HG03280 (cell line): ENCODE results near the gene SCYGR2.

Source experiments
- ATAC-seq: cut with Tn5 transposase; IDR thresholded peaks from one replicate; pipeline ENCODE4 v1.9.1; 2021; ENCODE audit warnings: mild to moderate bottlenecking, moderate library complexity; ENCODE audit not compliant: unreplicated experiment

SCYGR2 gene

GRCh38 chr2:227612546-227613271 is 14.0 kb downstream of the SCYGR2 start:
- no peak for ATAC-seq

- no peak for ATAC-seq
Measured at GRCh38 chr2:227613272-227613660, 14.6 kb downstream of the SCYGR2 start.

DNA sequence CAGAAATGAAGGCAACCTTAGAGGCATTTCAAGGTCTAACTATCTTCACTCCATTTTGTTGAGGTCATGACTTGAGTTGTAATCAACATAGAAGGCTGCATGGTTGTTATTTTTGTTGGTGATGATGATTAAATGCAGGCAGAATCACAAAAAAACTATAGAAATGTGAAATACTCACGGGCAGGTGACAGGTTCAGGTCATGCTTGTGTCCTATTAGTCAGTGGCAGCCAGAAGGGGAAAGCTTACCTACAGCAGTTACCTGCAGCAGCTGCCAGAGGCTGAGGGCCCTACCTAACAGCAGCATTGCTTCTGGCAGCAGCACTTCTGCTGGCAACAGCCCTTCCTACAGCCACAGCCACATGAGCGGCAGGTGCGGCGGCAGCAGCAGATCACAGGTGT is 15.6 kb downstream of the SCYGR2 start:
- no peak for ATAC-seq

DNA sequence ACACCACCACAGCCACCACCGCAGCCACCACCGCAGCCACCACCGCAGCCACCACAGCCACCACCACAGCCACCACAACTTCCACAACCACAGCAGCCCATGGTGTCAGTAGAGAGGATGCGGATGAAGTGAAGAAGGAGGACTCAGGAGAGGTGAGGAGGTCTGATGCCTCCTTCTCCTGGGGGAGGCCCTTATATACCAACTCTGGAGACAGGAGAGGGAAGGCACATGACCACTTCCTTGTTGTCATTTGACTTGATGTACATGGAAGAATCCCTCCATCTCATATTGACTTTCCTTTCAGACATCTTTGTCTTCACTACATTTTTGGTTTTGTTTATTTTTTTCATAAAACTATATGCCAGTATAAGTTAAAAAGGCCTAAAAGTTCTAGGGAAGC is 16.0 kb downstream of the SCYGR2 start, which contains the start of gene SCYGR3:
Gene SCYGR3, minus strand, starts transcription at position 101 of the 400 bp plus-strand sequence. Its CDS starts 0 bp downstream, at position 101.
- ATAC-seq: no peak

- ATAC-seq: no peak
Measured at GRCh38 chr2:227615181-227615580, 16.5 kb downstream of the SCYGR2 start.

DNA sequence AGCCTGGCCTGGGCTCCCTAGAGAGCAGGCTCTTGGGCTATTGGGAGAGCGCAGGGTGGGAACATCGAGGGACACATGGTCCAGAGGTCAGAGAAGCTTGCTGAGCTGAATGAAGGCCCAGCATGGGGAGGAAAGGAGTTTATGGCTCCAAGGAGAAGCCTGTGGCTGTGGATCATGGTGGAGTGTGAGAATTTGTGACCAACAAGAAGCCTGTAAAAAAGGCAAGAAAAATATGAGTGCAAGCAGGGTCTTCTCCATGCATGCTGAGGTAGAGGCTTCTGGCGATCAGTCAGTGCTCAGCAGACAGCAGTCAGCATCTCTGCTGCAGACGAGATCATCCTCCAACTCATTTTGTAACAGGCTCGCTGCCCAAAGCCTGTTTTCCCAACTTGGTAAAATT is 17.2 kb downstream of the SCYGR2 start:
- ATAC-seq: no peak

DNA sequence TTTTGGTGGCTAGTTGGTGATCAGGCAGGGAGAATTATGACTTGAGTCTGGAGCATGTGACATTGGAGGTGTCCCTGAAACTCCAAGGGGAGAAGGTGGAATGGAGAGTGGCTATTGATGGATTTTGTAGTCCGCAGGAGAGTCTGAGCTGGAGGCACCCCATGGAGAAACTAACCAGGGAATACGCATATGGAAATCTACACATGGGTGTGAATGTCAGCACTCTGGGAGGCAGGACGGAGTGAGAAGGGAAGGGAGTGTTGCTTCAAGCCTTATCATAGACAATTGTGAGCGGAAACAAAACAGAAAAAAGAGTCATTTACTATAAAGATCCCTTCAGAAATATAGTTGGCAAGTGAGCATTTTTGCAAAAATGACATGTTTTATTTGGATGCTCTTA is 17.9 kb downstream of the SCYGR2 start:
- ATAC-seq: no peak

- ATAC-seq: no peak
Measured at GRCh38 chr2:227617316-227618230, 18.9 kb downstream of the SCYGR2 start, which contains the start of gene SCYGR4. Gene SCYGR4 (plus strand): TSS chr2:227617498. CDS start chr2:227617498, 0 bp downstream.

DNA sequence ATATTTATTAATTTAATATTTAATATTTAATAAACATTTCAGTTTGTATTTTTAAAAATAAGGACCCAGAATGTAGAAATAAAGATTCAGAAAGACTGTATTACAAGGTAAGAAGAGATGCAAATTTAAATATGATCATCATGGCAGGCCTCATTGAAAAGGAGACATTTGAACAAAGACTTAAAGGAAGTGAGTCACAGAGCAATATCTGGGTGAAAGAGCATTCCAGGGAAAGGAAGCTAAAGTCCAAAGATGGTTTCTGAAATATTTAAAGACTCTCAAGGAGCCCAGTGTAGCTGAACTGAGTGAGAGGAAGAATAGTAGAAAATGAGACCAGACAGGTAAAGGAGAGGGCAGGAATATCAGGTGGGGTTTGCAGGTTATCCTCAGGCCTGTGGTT is 24.5 kb downstream of the SCYGR2 start:
- no peak for ATAC-seq

DNA sequence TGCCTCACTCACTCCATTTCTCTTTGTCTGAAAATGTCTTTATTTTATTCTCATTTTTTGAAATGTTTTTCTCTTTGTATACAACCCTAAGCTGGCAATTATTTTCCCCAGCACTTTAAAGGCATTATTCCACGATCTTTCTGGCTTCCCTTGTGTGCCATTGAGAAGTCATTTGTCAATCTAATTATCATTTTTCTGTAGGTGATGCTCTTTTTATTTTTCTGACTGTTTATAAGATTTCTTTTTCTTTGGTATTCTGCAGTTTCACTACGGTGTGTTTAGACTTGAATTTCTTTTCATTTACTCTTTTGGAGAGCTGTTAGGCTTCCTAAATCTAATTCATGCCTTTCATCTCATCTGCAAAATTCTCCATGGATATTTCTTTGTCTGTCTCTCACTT is 26.7 kb downstream of the SCYGR2 start:
- ATAC-seq: no peak

DNA sequence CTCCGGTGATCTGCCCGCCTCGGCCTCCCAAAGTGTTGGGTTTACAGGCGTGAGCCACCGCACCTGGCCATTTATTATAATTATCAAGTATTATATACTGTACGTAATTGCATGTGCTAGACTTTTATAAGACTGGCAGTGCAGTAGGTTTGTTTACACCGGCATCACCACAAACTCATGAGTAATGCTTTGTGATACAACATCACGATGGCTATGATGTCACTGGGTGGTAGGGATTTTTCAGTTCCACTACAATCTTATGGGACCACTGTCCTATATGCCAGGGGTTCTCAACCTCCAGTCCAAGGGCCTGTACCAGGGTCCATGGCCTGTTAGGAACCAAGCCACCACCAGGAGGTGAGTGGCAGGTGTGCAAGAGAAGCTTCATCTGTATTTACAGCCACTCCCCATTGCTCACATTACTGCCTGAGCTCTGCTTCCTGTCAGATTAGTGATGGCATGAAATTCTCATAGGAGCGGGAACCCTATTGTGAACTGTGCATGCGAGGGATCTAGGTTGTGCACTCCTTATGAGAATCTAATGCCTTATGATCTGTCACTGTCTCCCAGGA is 28.0 kb downstream of the SCYGR2 start:
- ATAC-seq: no peak

DNA sequence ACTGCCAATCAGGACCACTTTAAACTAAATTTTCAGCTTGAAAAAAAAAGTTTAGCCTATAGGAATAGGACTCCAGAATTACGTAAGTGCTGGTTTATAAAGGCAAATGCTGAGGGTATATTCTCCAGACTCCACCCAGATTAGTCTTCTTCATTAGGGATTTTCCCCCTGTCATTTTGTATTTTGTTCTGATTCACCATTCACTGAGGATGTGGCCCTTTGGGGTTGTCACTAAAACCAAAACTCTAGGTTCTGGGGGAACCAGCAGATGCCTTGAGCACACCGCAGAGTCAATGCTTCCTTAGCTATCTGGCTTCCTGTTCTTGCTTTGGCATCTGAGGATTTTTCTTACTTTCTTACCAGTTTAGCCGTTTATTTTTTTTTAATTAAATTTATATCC is 29.1 kb downstream of the SCYGR2 start:
- ATAC-seq: peak; percentile 93

DNA sequence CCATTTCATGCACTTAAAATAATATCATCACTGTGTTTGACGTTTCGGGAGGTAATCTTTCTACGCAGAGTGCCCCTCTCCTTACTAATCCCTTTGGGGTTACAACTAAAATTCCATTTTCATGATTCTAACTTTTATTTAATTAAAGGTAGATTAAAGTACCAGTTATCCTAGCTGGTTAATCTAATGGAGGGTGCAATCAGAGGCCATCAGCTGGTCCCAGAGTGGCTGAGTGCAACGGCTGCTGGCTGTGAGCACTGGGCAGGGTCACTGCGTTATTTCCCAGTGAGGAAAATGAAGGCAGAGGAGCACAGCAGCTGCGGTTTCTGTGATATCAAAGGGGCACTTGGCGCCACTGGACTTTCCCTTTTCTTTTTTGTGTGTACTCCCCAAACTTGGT is 30.7 kb downstream of the SCYGR2 start:
- no peak for ATAC-seq

DNA sequence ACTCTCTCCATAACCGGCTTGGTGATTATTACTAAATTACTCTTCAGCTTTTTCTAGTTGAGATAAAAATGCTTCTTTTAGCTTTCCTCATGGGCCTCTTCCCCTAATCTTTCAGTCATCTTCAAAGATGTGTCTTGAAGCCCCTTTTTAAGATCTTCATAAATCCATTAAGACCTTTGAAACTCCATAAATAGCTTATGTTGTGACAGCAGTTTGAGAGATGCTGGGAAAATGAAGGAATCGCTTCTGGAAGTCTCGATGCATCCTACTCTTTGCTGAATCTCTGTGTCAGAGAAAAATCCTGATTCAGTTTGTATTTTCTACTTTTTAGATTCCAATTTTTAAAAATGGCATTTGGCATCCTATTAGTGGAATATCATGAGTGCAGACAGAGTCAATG is 31.6 kb downstream of the SCYGR2 start:
- ATAC-seq: no peak

DNA sequence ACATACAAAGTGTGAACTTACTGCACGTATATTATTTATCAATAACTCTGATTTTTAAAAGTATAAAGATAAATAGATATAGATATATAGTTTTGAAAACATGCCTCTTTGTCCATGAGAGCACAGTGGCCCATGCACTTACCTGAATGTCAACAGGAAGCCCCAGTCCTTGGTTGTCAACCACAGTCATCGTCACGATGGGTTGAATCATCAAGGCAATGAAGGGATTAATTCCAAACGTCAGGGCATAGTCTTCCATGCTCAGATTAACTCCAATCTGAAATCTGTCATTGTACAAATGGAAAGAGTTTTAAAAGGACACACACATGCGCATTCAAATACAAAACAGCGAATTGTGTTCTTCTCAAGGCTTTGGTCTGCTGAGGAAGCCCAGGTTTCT is 34.1 kb downstream of the SCYGR2 start:
- no peak for ATAC-seq

DNA sequence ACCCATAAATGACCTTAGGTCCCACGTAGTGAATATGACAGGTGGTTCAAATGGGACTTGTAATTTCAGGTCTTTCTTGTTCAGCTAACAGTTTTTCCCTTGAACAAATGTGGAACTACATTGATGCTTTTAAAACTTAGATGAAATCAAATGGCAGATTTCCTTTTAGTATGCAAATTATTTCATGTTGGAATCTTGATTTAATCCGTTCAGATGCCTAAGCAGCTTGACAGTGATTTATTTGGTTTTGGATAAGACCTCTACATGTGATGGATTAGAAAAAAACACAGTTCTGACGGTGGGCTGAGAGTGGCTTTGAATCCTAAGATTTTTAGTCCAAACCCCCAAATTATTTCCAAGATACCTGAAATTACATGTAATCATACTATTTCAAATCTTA is 35.5 kb downstream of the SCYGR2 start:
- ATAC-seq: no peak

DNA sequence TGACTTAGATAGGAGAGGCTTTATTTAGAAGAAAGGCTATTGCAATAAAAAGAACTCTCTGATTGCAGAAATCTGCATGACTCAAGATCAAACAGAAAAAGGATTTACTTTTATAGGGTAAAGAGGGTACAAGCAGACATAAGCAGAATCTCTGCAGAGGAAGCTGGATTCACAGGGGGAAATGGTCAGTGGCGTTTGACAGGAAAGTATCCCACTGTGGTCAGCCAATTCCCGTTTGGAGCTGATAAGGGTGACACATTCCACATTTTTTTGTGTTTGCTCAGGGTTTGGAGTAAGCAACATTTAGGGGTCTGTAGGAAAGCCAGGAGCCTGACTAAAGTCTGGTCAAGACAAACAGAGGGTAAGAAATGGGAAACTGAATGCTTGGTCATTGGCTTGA is 44.0 kb downstream of the SCYGR2 start:
- ATAC-seq: no peak

- no peak for ATAC-seq
Measured at GRCh38 chr2:227643990-227644551, 45.4 kb downstream of the SCYGR2 start.
